Esophagus muscularis mucosa (tissue), 4 donors: ENCODE data around the gene FBL. TPM values are rescaled to one million over a fixed set of nuclear protein-coding genes. Genes with fewer than 3 reads are reported as not detected.

Experiments used
- DNase-seq: peaks from one replicate; pipeline ENCODE4 v3.0.0-alpha.2; 2017; ENCODE audit errors: extremely low spot score
- H3K27ac ChIP-seq, 4 donors: fragments of 200-600 bp; sonication (generic); replicated peaks in 1 of 4; 1 replicate in 3 of 4; 2 replicates in 1 of 4; pipeline ENCODE4 v1.5.1; 2016 to 2019; ENCODE audit warnings: mild to moderate bottlenecking in 1 of 4
- H3K27me3 ChIP-seq, 4 donors: fragments of 200-600 bp; sonication (generic); one replicate each; pipeline versions ENCODE4 v1.5.1 to v1.6.0; 2016 to 2019
- H3K36me3 ChIP-seq, 4 donors: fragments of 200-600 bp; sonication (generic); one replicate each; pipeline ENCODE4 v1.5.1; 2016 to 2019
- H3K4me1 ChIP-seq, 4 donors: fragments of 200-600 bp; sonication (generic); one replicate each; pipeline ENCODE4 v1.5.1; 2016 to 2019
- H3K4me3 ChIP-seq, 4 donors: fragments of 200-600 bp; sonication (generic); 1 replicate in 2 of 4; 2 replicates in 2 of 4; pipeline ENCODE4 v1.5.1; 2016 to 2019; ENCODE audit warnings: mild to moderate bottlenecking in 4 of 4, moderate library complexity in 1 of 4
- H3K9me3 ChIP-seq, 4 donors: fragments of 200-600 bp; sonication (generic); 1 replicate in 3 of 4; 2 replicates in 1 of 4; pipeline ENCODE4 v1.5.1; 2016 to 2019
- EP300 ChIP-seq: sonication (generic); formaldehyde crosslinking; IDR thresholded peaks from one replicate; pipeline ENCODE4 v1.6.1; 2017; ENCODE audit warnings: antibody characterized with exemption
- POLR2A ChIP-seq: fragments of 450-650 bp; IDR thresholded peaks from one replicate; pipeline ENCODE4 v1.6.1; 2017; ENCODE audit warnings: antibody characterized with exemption, moderate library complexity, mild to moderate bottlenecking, low read depth
- POLR2AphosphoS5 ChIP-seq, 2 donors: sonication (generic); formaldehyde crosslinking; IDR thresholded peaks; one replicate each; pipeline ENCODE4 v1.6.1; 2017; ENCODE audit warnings: antibody characterized with exemption in 2 of 2
- WGBS: methylation state at CpG from one replicate; pipeline ENCODE4 v1.1.5; 2018; 5-methylcytosine and 5-hydroxymethylcytosine counted together
- intact Hi-C: fragments of 100-400 bp; cut with DNase I; formaldehyde crosslinking; loops from one replicate; pipeline ENCODE4 v1.15.1; 2023
- small RNA-seq, 3 donors: library from RNA; depleted of rRNA; stranded (forward); fragments of <200 nt; gene quantifications; one replicate each; pipeline ENCODE3, GENCODE V24; 2016
- total RNA-seq, 4 donors: library from RNA; depleted of rRNA; stranded (reverse); fragments of >200 nt; gene quantifications; one replicate each; pipeline versions ENCODE4 v1.1.0 to v1.2.1, GENCODE V29; 2016
- TF ChIP-seq, protein P1 (sequence below), 3 experiments: fragments of 200-600 bp in 2 of 3; fragments of 450-650 bp in 1 of 3; sonication (generic) in 2 of 3; IDR thresholded peaks; one replicate each; pipeline ENCODE4 v1.5.1; 2017 to 2019; ENCODE audit warnings: antibody characterized with exemption in 3 of 3, mild to moderate bottlenecking in 2 of 3, moderate library complexity in 1 of 3

Gene FBL
- total RNA-seq, 4 donors from 2014 or later: 90.6 to 142 (median 96.7) TPM

- H3K4me3 ChIP-seq: no peak overlapping the region
- TF ChIP-seq EP300: no peak
- TF ChIP-seq POLR2A: no peak
- no peak for TF ChIP-seq POLR2AphosphoS5 (IDR thresholded peaks at IDR 0.05)
- TF ChIP-seq, protein P1, sequence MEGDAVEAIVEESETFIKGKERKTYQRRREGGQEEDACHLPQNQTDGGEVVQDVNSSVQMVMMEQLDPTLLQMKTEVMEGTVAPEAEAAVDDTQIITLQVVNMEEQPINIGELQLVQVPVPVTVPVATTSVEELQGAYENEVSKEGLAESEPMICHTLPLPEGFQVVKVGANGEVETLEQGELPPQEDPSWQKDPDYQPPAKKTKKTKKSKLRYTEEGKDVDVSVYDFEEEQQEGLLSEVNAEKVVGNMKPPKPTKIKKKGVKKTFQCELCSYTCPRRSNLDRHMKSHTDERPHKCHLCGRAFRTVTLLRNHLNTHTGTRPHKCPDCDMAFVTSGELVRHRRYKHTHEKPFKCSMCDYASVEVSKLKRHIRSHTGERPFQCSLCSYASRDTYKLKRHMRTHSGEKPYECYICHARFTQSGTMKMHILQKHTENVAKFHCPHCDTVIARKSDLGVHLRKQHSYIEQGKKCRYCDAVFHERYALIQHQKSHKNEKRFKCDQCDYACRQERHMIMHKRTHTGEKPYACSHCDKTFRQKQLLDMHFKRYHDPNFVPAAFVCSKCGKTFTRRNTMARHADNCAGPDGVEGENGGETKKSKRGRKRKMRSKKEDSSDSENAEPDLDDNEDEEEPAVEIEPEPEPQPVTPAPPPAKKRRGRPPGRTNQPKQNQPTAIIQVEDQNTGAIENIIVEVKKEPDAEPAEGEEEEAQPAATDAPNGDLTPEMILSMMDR (IDR thresholded peaks at IDR 0.05): no peak
- H3K9me3 ChIP-seq: no peaks in the 10 kb centered on the region
- DNase-seq: no peak
- no peak overlapping the region for H3K27ac ChIP-seq
- 71% methylated on average over 5 of the region's 5 CpGs for WGBS
- H3K36me3 ChIP-seq: no peaks in the 10 kb centered on the region
- intact Hi-C loops: loop anchor here (5.0 kb wide), 1 partner anchor 427 kb away; no protein-coding TSS in a partner anchor
- peaks cover 0 to 6% (median 3%) of the 10 kb centered on the region in 4 donors for H3K4me1 ChIP-seq
- H3K27me3 ChIP-seq: peaks cover 0 to 5% (median 0%) of the 10 kb centered on the region in 4 donors
Measured at GRCh38 chr19:39795001-39795400, 51.2 kb downstream of the FBL start.

GRCh38 chr19:39792999-39793546, 53.1 kb downstream of the FBL start:
- peaks cover 0 to 6% (median 3%) of the 10 kb centered on the region in 4 donors for H3K4me1 ChIP-seq
- WGBS: 0% methylated on average over 9 of the region's 17 CpGs
- H3K9me3 ChIP-seq: peaks cover 0 to 10% (median 3%) of the 10 kb centered on the region in 4 donors
- H3K4me3 ChIP-seq: peak overlapping the region; percentile 46 to 61 (median 51)
- intact Hi-C loops: loop anchor here (2.0 kb wide), 2 partner anchors 52 to 176 kb away; no protein-coding TSS in a partner anchor
- peak in 1 of 2 donors; percentile 53 for TF ChIP-seq POLR2AphosphoS5 (IDR thresholded peaks at IDR 0.05)
- TF ChIP-seq, protein P1 (IDR thresholded peaks at IDR 0.05): peak; percentile 87 to 92 (median 87)
- no peak for TF ChIP-seq EP300
- no peak for TF ChIP-seq POLR2A
- H3K27me3 ChIP-seq: peaks cover 0 to 10% (median 0%) of the 10 kb centered on the region in 4 donors
- H3K27ac ChIP-seq: no peak overlapping the region
- H3K36me3 ChIP-seq: no peaks in the 10 kb centered on the region
- DNase-seq: peak; percentile 94

DNA sequence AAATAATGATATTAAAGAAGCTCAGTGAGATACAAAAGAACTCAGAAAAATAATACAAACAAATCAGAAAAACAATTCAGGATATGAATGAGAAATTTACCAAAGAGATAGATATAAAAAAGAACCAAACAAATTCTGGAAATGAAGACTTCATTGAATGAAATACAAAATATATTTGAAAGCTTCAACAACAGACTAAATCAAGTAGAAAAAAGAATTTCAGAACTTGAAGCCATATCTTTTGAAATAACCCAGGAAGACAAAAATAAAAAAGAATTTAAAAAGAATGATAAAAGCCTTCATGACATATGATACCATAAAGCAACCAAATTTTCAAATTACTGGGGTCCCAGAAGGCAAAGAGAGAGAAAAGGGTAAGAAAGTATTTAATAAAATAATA, 57.9 kb downstream of the FBL start:
- Histone ChIP-seq H3K36me3 (no peaks in the 10 kb centered on the region), H3K9me3 (peaks cover 0 to 19% (median 12%) of the 10 kb centered on the region in 4 donors), H3K27ac (no peak overlapping the region), H3K27me3 (peaks cover 0 to 25% (median 0%) of the 10 kb centered on the region in 4 donors), H3K4me1 (peaks cover 0 to 5% (median 2%) of the 10 kb centered on the region in 4 donors), H3K4me3 (no peak overlapping the region)
- intact Hi-C loops: no loop called here
- TF ChIP-seq, protein P1 (IDR thresholded peaks at IDR 0.05): no peak
- TF ChIP-seq POLR2A: no peak
- TF ChIP-seq EP300: no peak
- TF ChIP-seq POLR2AphosphoS5 (IDR thresholded peaks at IDR 0.05): no peak
- no peak for DNase-seq

Small RNA genes lying within 50 kb of the gene (small RNA-seq; reads per million reads assigned to genes)
- gene MIR6719: 0 reads per million in 3 donors

Other genes with a start within 250 kb of the FBL start
- gene LGALS13, start 243.9 kb downstream of the FBL start, total RNA-seq: not detected
- gene LGALS16, start 190.5 kb downstream of the FBL start, total RNA-seq: not detected
- gene LGALS14, start 141.9 kb downstream of the FBL start, total RNA-seq: not detected
- gene CLC, start 108.3 kb downstream of the FBL start, total RNA-seq: not detected
- gene LEUTX, start 67.5 kb downstream of the FBL start, total RNA-seq: not detected
- 10 to 100 TPM in 3 of 4 donors, 1 to 10 TPM in 1; 9.3 to 19.4 (median 15.4) TPM for gene DYRK1B, start 12.2 kb downstream of the FBL start, total RNA-seq
- 1 to 10 TPM; 2.1 to 8.1 (median 4.4) TPM for gene FCGBP, start 88.3 kb upstream of the FBL start, total RNA-seq
- 10 to 100 TPM; 68.9 to 91.4 (median 89.2) TPM for gene PSMC4, start 124.8 kb upstream of the FBL start, total RNA-seq
- 1 to 10 TPM; 3.6 to 8.5 (median 5.5) TPM for gene ZNF546, start 150.7 kb upstream of the FBL start, total RNA-seq
- gene ZNF780B, start 209.9 kb upstream of the FBL start, total RNA-seq: 10 to 100 TPM in 3 of 4 donors, 1 to 10 TPM in 1; 8.6 to 23.3 (median 18.0) TPM
- 10 to 100 TPM; 10.6 to 19.1 (median 14.9) TPM for gene ZNF780A, start 244.6 kb upstream of the FBL start, total RNA-seq